Measurements from ENCODE around the gene TUBA3E.
"Not testable (repeated sequence)": the region's sequence is repeated elsewhere in the genome, so short reads cannot be mapped to it uniquely, and the experiment has no call there.

The TUBA3E gene

GRCh38 chr2:130190237-130190636 is 8.0 kb downstream of the TUBA3E start:
- DNase-seq, result no peak

GRCh38 chr2:130188958-130189357 is 9.3 kb downstream of the TUBA3E start:
- DNase-seq, result not testable (repeated sequence)

DNA sequence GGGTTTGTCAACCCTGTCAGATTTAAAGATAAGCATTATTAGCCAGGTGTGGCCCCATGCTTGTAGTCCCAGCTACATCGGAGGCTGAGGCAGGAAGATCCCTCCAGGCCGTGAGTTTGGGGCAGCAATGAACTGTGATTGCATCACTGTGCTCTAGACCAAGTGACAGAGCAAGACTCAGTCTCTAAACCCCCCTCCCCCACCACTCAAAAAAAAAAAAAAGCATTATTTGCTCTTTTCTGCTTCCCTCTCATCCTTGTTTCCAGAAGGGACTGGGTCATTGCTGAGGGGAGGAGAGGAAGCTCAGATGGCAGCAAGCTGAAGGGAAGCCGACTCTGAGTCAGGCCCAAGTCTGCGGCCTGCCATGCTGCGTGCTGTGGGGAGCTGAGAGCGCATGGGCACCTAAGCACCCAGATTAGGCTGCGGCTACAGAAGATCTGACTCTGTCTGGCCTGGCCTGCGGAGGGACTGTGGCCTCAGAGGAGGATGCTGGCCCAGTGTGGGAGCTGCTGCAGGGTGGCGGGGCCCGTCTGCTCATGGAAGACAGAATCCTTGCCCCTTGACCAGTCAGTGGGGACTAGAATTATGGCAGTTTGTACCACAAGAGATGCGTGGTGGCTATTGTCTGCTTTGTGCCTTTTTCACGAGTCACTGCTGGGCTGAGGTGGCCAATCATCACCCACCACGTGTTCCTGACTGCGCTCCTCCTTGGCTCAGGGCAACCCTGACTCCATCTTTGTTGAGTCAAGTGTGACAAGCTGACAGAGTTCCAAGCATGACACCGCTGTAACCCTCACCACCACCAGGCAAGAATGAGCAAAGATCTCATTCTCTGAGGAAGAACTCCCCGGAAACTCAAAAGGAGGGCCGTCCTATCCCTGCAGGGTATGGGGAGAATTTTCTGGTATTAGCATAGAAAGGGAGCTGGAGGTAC is 10.1 kb downstream of the TUBA3E start:
- not testable (repeated sequence) for DNase-seq

DNA sequence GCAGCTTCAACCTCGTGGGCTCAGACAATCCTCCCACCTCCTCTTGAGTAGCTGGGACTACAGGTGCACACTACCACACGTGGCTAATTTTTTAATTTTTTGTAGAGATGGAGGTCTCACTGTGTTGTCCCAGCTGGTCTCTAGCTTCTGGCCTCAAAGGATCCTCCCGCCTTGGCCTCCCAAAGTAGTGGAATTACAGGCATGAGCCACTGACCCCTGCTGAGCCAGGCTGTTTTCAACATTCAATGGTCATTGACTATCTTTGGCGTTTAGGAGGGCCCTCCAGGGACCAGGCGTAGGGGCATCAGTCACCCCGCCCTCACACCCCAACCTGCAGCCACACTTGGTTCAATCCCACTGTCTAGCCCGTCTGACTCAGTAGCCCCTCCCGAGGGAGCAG is 11.0 kb downstream of the TUBA3E start:
- no peak for DNase-seq

- DNase-seq, result no peak
These were observed 11.8 kb downstream of the TUBA3E start for GRCh38 chr2:130186391-130186790.

DNA sequence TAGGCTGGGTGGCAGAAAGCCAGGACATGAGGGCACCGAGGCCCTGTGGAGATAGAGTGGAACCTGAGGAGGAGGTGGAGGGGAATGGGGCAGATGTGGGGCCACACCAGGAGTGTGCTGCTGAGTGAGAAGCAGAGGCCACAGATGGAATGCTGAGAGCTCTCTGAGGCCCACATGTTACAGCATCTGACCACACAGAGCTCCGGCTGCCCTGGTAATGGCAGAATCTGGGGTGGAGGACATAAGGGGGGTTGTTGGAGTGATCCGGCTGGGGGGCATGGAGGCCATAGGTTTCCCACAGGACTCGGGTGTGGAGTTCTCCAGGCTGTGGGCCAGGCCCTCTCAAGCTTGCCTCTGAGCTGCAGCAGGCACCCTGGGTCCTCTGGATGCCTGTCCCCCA is 12.3 kb downstream of the TUBA3E start:
- DNase-seq, result no peak

GRCh38 chr2:130185436-130185835 is 12.8 kb downstream of the TUBA3E start:
- no peak for DNase-seq

- no peak for DNase-seq
These were observed 14.5 kb downstream of the TUBA3E start for GRCh38 chr2:130183512-130184373.

DNA sequence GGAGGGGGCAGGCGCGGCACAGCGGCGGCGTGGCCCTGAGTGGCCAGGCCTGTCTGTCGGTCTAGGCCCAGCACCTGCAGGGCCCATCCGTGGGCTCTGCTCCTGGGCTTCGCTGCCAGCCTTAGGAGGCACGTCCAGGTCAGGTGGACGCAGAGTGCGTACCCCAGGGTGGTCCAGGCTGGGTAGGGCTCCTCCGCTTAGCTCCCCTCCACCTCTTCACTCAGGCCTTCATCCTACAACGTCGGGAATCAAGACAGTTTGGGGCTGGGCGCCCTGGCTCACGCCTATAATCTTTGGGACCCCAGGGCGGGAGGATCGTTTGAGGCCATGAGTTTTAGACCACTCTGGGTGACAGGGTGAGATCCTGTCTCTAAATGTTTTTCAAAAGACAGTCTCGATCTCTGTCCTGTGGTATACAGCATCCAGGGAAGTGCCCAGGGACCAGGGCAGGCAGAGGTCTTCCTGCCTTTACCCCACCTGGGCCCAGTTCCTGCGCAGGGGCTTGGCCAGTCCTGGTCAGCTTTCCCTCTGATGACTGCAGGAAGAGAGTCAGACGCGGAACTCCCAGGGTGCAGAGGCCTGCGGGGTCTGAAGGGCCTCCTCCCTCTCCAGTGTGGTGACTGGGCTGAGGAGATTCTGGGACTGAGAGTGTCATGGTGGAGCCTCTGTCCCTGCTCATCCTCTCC is 15.3 kb downstream of the TUBA3E start:
- DNase-seq, result peak; percentile 0

- peak; percentile 88 for DNase-seq
These were observed 16.2 kb downstream of the TUBA3E start, which contains the start of gene MZT2B for GRCh38 chr2:130181880-130182682. MZT2B (plus strand) TSS chr2:130182262; CDS start chr2:130182283, 21 bp downstream.

DNA sequence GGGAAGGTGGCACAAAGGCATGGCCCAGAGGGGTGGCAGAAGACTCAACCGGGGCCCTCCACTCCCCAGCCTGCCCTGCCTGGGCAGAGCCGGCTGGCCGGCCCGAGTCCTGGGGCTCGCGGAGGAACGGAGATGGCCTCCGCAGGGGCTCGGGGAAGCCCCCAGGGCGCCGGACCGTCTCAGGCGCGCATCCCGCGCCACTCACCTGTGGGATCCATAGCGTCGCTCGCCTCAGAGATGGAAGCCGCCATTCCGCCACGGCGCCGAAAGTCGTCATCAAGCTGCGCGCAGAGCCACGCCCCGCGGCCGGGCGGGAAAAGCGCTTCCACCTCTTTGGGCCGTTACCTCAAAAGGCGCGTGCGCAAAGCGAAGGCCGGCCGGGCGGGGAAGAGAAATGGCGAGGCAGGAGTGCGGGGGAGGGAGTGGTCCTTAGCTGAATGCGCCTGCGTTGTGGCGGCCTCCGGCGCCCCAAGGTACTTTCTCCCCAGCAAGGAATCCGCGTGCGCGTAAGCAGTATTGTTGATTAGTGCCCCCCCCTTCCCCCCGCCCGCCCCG is 16.8 kb downstream of the TUBA3E start, which contains the start of gene SMPD4:
TSS of gene SMPD4 (minus strand) at position 278 of the 555 bp plus-strand sequence. CDS start 5,010 bp downstream, outside the sequence.
- peak; percentile 93 for DNase-seq

DNA sequence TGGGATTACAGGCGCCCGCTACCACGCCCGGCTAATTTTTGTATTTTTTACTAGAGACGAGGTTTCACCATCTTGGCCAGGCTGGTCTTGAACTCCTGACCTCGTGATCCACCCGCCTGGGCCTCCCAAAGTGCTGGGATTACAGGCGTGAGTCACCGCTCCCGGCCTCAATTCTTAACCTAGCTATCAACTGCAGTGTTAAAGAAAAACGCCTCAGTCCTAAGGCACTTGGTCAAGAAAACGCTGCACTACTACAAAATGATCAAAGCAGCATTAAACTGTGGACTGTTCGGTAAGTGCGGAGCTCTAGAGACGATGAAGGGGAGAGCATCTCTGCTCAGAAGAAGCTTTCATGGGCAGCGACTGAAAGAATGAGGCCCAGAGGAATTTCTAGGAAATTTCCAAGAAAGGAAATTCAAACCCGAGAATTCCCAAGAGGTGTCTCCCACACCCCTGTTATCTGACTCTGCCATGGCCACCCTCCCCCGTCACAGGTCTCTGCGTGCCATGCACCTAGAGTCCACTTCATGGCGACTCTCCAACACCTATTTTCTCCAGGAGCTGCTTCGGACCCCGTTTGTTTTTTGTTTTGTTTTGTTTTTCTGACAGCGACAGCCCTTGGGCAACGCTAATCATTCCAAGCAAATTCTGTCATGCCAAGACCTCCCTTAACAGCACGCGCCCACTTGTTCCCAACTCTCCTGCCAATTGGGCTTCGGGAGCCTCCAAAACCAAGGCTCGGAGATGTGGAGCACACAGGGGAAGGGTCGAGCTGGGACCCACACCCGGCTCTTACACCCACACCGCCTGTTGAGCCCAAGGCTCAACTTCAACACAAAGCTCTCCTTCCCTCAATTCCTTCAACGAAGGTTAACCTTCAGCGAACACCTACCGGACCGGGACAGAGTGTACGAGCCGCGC is 17.6 kb downstream of the TUBA3E start:
- DNase-seq, result not testable (repeated sequence)

DNA sequence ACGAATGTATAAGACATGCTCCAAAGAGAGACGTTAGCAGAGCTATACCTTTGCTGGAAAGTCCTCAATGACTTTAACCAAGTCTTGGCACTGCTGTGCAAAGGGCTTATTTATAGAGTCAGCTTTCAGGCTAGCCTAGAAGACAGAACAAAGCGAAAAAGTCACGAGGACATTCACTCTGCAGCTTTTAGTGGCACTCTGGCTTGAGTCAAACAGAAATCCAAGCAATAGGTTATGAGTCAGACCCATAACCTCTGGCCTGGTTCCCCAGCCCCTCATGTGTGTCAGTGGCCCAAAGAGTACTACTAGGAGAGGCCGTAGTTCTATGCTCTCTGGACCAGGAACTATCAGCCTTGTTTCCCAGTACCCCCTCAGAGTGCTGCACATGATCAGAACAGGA is 23.4 kb downstream of the TUBA3E start:
- not testable (repeated sequence) for DNase-seq

- no peak for DNase-seq
These were observed 28.3 kb downstream of the TUBA3E start for GRCh38 chr2:130169896-130170295.

DNA sequence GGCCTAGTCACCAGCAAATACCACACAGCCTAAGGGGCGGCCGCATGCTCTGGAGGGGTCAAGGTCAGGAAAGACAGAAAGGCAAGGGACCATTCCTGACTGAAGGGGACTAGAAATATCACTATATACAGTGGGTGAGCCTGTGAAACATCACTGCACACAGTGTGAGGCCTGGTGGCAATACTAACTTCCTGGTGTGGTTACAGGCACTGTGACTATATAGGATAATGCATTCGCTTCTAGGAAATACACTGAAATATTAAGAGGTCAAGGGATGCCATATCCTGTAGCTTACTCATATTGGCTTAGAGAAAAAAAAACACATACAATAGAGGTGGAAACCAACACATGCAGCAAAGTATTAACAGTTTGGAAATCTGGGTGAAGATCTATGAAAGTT is 29.1 kb downstream of the TUBA3E start:
- not testable (repeated sequence) for DNase-seq

DNA sequence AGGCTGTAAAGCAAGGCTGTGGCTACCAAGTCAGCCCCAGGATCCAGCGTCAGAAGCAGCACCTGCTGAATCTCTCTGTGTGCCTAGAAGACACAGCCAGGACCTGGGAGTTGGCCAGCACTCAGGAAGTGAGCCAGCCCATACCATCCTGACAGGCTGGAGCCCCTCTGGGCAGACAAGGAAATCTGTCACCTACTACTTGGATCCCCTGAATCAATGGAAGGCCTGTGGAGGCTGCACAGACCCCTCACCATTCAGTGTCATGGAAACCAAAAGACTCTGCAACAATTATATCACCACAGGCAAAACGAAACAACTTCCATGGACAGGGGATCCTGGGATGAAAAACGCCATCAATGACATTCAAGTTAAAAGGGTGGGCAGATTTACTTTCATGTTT is 31.6 kb downstream of the TUBA3E start:
- not testable (repeated sequence) for DNase-seq

GRCh38 chr2:130165293-130166016 is 32.8 kb downstream of the TUBA3E start:
- DNase-seq, result no peak

DNA sequence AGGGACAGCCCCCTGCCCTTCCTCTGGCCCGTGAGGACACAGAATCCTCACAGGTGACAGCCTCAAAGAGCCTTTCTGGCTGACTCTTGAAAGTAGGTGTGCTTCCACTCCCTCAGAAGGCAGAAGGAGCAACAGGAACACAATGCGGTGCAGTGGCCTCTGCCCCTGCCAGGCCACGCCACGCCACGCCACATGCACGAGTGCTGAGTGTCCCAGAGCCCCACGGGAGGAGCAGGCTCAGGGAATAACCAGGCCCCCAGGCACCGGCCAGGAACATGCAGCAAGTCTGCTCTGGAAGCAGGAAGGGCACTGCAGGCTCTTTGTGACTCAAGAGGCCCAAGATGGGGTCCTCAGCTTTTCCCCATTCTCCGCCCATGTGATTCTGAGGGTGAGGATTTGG is 35.3 kb downstream of the TUBA3E start:
- DNase-seq, result no peak

- not testable (repeated sequence) for DNase-seq
These were observed 35.8 kb downstream of the TUBA3E start for GRCh38 chr2:130162486-130162885.
